ENCODE results near the gene RBM26.
A peak's percentile ranks its signal among the peaks of the same experiment; 100 is the strongest.

RBM26 gene

DNA sequence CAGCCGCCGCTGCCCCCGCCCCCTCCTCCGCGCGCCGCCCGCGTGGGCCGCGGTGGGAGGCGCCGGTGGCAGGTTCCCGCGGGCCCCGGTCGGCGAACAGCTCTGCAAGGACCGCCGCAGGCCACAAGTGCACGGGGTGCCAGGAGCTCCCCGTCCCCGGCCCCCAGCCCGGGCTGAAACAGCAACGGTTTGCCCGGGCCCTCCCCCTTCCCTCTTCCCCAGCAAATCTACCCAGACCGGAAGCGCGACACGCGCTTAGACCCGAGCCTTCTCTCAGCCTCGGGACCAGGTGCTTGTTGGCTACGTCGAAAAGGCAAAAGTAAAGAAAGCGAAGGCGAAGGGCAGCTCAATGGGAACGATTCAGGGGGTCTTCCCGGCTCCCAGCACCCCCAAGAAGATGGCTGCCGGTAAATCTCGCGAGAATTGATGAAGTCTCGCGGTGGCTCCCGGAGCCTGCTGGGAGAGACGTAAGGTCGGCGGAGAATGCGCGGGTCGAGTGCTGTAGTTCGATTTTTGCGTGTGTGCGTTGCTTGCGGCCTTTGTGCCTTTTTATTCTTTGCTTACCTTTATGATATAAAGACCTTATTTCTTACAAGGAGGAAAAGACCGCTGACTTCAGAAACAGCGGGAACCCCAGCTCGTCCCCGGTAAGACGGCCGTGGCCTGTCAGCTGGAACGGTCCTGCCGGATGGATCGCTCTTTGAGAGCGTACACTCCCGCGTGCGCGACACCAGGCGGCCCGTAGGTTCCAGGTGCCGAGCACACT, at the start of gene RBM26:
RBM26 (minus strand) TSS at position 425 of the 766 bp plus-strand sequence. CDS start 481 bp downstream, outside the sequence.
- DNase-seq = peak; percentile 94 to 96

GRCh38 chr13:79455331-79455730, 49.3 kb upstream of the RBM26 start:
- no peak for DNase-seq

GRCh38 chr13:79452239-79452913, 46.3 kb upstream of the RBM26 start:
- DNase-seq = no peak

DNA sequence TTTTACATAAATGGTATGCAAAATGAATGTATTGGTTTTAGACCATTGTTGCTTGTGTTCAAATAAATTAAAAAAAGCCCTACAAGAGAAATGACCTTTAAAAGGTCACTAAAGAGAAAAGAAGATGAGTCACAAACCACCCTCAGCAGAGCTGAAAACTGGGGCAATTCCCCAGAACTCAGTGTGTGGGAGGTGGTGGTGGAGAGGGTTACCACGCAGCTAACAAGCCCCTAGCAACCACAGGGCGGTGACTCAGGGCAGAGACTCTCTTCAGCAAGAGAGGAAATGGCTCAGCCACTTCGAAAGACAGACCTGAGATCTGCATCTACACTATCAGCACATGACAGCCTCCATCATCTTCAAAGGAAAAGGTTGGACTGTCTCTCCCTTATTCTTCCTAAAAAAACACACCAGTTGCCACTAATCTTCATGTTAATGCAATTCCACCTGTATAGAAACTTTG, 45.5 kb upstream of the RBM26 start:
- no peak for DNase-seq

- no peak for DNase-seq
Measured at GRCh38 chr13:79450110-79450509, 44.1 kb upstream of the RBM26 start.

DNA sequence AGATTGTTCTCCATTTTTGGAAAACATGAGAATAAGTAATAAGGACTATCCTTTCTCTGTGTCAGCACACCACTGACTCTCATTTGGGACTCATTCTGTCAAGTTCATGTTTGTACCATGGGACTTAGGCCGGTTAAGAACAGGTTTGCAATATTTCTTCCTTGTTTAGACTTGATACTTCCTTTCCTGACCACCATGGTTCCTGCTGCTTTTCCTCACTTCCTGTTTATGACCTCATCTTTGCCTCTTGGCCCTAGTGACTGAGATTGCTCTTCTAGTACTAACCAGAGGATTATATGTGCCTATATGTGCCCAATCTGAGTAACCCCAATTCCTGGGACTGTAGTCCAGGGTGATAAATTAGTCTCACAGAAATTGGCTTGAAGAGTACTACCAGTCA, 42.4 kb upstream of the RBM26 start:
- no peak for DNase-seq

DNA sequence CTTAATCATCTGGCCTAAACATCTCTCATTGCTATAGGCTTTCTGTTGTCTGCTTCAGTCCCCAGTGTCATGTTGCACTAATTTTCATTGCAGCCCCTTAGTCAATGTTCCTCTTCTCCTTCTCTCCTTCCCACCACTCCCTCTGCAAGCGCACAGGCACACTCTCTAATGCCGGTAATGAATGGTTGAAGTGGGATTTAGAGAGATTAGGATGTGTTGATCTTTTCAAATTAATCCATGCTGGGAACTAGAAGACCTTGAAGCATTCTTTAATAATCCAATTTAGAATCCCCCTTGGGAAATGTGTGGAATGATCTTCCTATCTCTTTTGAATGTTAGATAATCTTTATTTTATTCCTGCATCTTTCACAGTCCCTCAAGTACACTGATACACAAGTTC, 41.7 kb upstream of the RBM26 start:
- no peak for DNase-seq

- no peak for DNase-seq
Measured at GRCh38 chr13:79447141-79447540, 41.1 kb upstream of the RBM26 start.

DNA sequence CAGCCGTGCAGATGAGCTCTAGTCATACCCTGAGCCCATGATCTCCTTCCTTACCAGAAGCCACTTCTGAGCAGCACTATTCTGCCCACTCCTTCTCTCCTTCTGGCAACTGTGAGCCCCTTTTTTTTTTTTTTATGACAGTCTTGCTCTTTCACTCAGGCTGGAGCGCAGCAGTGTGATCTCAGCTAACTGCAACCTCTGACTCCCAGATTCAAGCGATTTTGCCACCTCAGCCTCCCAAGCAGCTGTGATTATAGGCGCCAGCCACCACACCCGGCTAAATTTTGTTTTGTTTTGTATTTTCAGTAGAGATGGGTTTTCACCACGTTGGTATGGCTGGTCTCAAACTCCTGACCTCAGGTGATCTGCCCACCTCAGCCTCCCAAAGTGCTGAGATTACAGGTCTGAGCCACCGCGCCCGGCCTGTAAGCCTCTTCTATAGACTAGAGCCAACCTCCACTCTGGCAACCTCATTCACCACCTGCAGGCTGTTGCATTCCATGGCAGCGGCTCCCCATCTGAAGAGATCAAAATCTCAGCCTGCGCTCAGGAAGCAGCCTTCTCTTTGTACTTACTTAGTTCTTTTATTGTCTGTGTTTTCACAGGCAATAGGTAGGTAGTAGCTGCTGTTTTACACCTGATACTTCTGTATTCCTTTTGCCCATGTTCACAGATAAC, 40.1 kb upstream of the RBM26 start:
- DNase-seq = no peak

- DNase-seq = no peak
Measured at GRCh38 chr13:79442706-79443105, 36.7 kb upstream of the RBM26 start.

DNA sequence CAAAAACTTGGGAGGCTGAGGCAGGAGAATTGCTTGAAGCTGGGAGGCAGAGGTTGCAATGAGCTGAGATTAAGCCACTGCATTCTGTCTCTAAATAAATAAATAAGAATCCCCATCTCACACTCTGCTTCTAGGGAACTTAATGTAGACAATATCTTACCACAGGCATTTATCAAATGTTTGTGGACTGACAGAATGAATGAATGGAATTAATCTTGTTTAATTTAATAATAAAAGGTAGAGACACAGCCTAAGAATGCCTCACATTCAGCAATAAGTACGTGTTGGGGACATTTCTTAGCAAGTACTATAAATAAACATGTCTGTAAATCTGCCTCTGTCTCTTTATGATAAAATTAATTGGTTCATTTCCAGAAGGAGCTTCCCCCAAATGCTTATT, 36.2 kb upstream of the RBM26 start:
- DNase-seq = no peak

DNA sequence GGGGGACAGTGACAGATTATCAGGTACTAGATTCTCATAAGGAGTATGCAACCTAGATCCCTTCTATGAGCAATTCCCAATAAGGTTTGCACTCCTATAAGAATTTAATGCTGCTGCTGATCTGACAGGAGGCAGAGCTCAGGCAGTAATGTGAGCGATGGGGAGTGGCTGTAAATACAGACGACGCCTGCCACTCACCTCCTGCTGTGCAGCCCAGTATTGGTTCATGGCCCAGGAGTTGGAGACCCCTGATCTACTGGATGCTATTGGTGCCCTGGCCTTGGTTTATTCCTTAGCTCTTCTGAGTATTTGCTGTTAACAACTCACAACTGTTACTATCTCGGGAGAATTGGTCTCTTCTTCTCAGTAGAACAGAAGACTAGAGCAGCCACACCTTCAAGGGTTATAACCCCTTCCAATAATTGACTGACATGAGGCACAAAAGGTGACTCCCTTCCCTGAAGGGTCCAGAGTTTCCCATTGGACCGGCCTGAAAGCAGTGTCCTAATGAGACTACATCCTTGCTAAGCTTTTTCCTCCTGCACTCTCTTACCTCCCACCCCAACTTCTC, 35.0 kb upstream of the RBM26 start:
- no peak for DNase-seq

GRCh38 chr13:79439275-79439674, 33.2 kb upstream of the RBM26 start:
- no peak for DNase-seq

- no peak for DNase-seq
Measured at GRCh38 chr13:79435561-79435990, 29.5 kb upstream of the RBM26 start.

GRCh38 chr13:79434556-79434955, 28.5 kb upstream of the RBM26 start:
- DNase-seq = no peak

- DNase-seq = no peak
Measured at GRCh38 chr13:79432992-79433391, 26.9 kb upstream of the RBM26 start.

GRCh38 chr13:79432086-79432485, 26.0 kb upstream of the RBM26 start:
- DNase-seq = no peak

DNA sequence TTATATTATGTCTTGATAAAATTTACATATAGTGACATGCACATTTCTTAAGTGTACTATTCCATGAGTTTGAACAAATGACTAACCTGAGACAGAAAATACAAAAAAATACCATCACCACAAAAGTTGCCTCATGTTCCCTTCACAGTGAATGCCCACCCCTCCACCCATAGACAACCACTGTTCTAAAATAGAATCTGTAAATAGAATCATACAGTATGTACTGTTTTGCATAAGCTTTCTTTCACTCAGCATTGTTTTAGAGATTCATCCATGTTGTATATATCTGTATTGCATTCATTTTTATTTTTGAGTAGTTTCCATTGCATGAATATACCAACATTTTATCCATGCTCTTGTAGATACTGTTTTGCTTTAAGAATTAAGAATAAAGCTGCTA, 23.3 kb upstream of the RBM26 start:
- DNase-seq = no peak

DNA sequence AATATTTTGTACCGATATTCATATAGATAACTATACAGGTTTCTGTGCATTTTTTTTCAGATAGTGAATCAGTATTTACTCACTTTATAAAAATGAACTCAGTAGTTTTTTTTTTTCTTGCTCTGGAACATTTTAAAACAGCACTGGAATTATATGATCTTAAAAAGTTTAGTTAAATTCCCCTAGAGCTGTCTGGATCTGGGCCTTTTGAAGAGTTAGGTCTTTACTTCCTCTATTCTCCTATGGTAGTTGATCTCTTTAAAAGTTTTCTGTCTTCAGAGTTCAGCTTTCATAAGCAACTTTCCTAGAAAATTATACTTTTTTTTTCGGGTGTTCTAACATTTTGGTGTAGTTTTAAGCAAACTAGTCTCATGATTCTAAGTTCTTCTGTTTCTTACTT, 21.8 kb upstream of the RBM26 start:
- DNase-seq = no peak

- DNase-seq = no peak
Measured at GRCh38 chr13:79427265-79427664, 21.2 kb upstream of the RBM26 start.

- DNase-seq = no peak
Measured at GRCh38 chr13:79423801-79424642, 18.0 kb upstream of the RBM26 start.

- DNase-seq = no peak
Measured at GRCh38 chr13:79423340-79423739, 17.3 kb upstream of the RBM26 start.

DNA sequence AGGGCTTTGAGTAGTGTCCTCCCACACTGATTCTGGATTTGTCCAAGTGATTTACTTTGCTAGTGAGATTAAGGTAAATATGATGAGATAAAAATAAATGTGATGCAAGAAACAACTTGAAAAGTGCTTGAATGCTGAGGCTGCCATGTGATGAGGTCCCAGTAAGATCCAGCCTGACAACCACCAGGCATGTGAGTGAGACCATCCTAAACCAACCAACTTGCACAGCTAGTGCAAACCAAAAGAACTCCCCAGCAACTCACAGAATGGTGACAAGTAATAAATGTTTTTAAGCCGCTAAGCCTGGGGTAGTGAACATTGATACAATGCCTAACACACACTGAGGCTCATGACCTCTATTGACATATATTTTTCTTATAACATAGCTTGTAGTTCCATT, 13.3 kb upstream of the RBM26 start:
- DNase-seq = no peak
